ENCODE results near the gene MFRP. TPM values are rescaled to one million over a fixed set of nuclear protein-coding genes. Genes with fewer than 3 reads are reported as not detected.
A peak's percentile ranks its signal among the peaks of the same experiment; 100 is the strongest.

Gene MFRP
- total and polyA plus RNA-seq, 8 donors = not detected

GRCh38 chr11:119365071-119365591, 18.6 kb upstream of the MFRP start:
- Histone ChIP-seq H3K27me3 (peaks cover 0 to 31% (median 20%) of the 10 kb centered on the region in 3 donors), H3K4me3 (no peak overlapping the region), H3K9me3 (no peaks in the 10 kb centered on the region), H3K27ac (peak overlapping the region; percentile 3 to 93 (median 84)), H3K36me3 (peaks cover 0 to under 1% (median 0%) of the 10 kb centered on the region in 4 donors), H3K4me1 (peaks cover 68 to 94% (median 83%) of the 10 kb centered on the region in 4 donors)
- peak in 1 of 2 donors; percentile 17 for DNase-seq
- intact Hi-C loops (cut with DNase I; ENCODE audit: low total_unique reads) = no loop called here
- TF ChIP-seq POLR2AphosphoS5 (IDR thresholded peaks at IDR 0.05) (peak in 2 of 3 donors; percentile 46 to 78), EP300 (IDR thresholded peaks at IDR 0.05) (no peak), CTCF (IDR thresholded peaks at IDR 0.05) (no peak), POLR2A (IDR thresholded peaks at IDR 0.05) (no peak)
- 69 to 78% (median 72%) methylated on average over 6 of the region's 6 CpGs for WGBS, 5 donors

GRCh38 chr11:119363851-119364590, 17.5 kb upstream of the MFRP start:
- H3K4me1 ChIP-seq = peaks cover 58 to 83% (median 75%) of the 10 kb centered on the region in 4 donors
- H3K36me3 ChIP-seq = peaks cover 0 to 11% (median 6%) of the 10 kb centered on the region in 4 donors
- DNase-seq = peak; percentile 70 to 85
- no peaks in the 10 kb centered on the region for H3K9me3 ChIP-seq
- peak overlapping the region; percentile 50 to 59 (median 56) for H3K4me3 ChIP-seq
- peaks cover 0 to 31% (median 20%) of the 10 kb centered on the region in 3 donors for H3K27me3 ChIP-seq
- peak overlapping the region; percentile 2 to 93 (median 84) for H3K27ac ChIP-seq
- 3 to 18% (median 4%) methylated on average over 7 to 88 of the region's 88 CpGs for WGBS, 5 donors
- no peak for TF ChIP-seq POLR2A (IDR thresholded peaks at IDR 0.05)
- TF ChIP-seq POLR2AphosphoS5 (IDR thresholded peaks at IDR 0.05) = peak in 1 of 3 donors; percentile 33
- no peak for TF ChIP-seq CTCF (IDR thresholded peaks at IDR 0.05)
- no peak for TF ChIP-seq EP300 (IDR thresholded peaks at IDR 0.05)
- intact Hi-C loops (cut with DNase I; ENCODE audit: low total_unique reads) = no loop called here

- intact Hi-C loops (cut with DNase I; ENCODE audit: low total_unique reads) = no loop called here
- TF ChIP-seq CTCF (IDR thresholded peaks at IDR 0.05) = no peak
- TF ChIP-seq EP300 (IDR thresholded peaks at IDR 0.05) = no peak
- TF ChIP-seq POLR2A (IDR thresholded peaks at IDR 0.05) = no peak
- TF ChIP-seq POLR2AphosphoS5 (IDR thresholded peaks at IDR 0.05) = no peak
- Histone ChIP-seq H3K9me3 (no peaks in the 10 kb centered on the region), H3K4me1 (peaks cover 50 to 75% (median 67%) of the 10 kb centered on the region in 4 donors), H3K4me3 (peak overlapping the region; percentile 50 to 59 (median 56)), H3K36me3 (peaks cover 0 to 19% (median 12%) of the 10 kb centered on the region in 4 donors), H3K27me3 (peaks cover 0 to 31% (median 20%) of the 10 kb centered on the region in 3 donors), H3K27ac (peak overlapping the region; percentile 2 to 93 (median 84))
- 42 to 65% (median 50%) methylated on average over 22 to 44 of the region's 44 CpGs for WGBS, 5 donors
- no peak for DNase-seq
Measured at GRCh38 chr11:119363081-119363850, 16.8 kb upstream of the MFRP start.

GRCh38 chr11:119362741-119363080, 16.2 kb upstream of the MFRP start:
- peaks cover 0 to 31% (median 20%) of the 10 kb centered on the region in 3 donors for H3K27me3 ChIP-seq
- DNase-seq = no peak
- peak overlapping the region in 4 of 5 donors; percentile 71 to 93 (median 87) for H3K27ac ChIP-seq
- peak overlapping the region; percentile 50 to 59 (median 56) for H3K4me3 ChIP-seq
- TF ChIP-seq POLR2A (IDR thresholded peaks at IDR 0.05) (no peak), POLR2AphosphoS5 (IDR thresholded peaks at IDR 0.05) (no peak), CTCF (IDR thresholded peaks at IDR 0.05) (no peak), EP300 (IDR thresholded peaks at IDR 0.05) (no peak)
- WGBS, 5 donors = 67 to 97% (median 93%) methylated on average over 1 to 5 of the region's 5 CpGs
- intact Hi-C loops (cut with DNase I; ENCODE audit: low total_unique reads) = no loop called here
- H3K9me3 ChIP-seq = no peaks in the 10 kb centered on the region
- H3K4me1 ChIP-seq = peaks cover 45 to 70% (median 62%) of the 10 kb centered on the region in 4 donors
- peaks cover 0 to 24% (median 14%) of the 10 kb centered on the region in 4 donors for H3K36me3 ChIP-seq
